Stimulated activated CD8-positive, alpha-beta memory T cell treated with anti-CD3 and anti-CD28 coated beads, Interleukin-7, amount 100 ng/mL, for 24 hours (primary cell): ENCODE data around the gene HBA2.
"Not testable (repeated sequence)": the region's sequence is repeated elsewhere in the genome, so short reads cannot be mapped to it uniquely, and the experiment has no call there.

ENCODE experiments used
- DNase-seq: peaks from one replicate; pipeline ENCODE4 v3.0.0-alpha.2; 2020; ENCODE audit warnings: low read depth

The HBA2 gene

GRCh38 chr16:155031-155398 lies 17.7 kb upstream of the HBA2 start:
- DNase-seq, result no peak

GRCh38 chr16:159136-159849 lies 13.4 kb upstream of the HBA2 start:
- no peak for DNase-seq

- DNase-seq, result not testable (repeated sequence)
These were observed 12.4 kb upstream of the HBA2 start for GRCh38 chr16:160242-160641.

- DNase-seq, result no peak
These were observed 11.9 kb upstream of the HBA2 start for GRCh38 chr16:160691-161190.

GRCh38 chr16:162271-162991 lies 10.2 kb upstream of the HBA2 start:
- no peak for DNase-seq

GRCh38 chr16:163139-163538 lies 9.5 kb upstream of the HBA2 start:
- not testable (repeated sequence) for DNase-seq

- DNase-seq, result not testable (repeated sequence)
These were observed 9.0 kb upstream of the HBA2 start for GRCh38 chr16:163696-164095.

GRCh38 chr16:164134-164823 lies 8.4 kb upstream of the HBA2 start:
- DNase-seq, result not testable (repeated sequence)

GRCh38 chr16:164827-165538 lies 7.7 kb upstream of the HBA2 start:
- DNase-seq, result no peak

- no peak for DNase-seq
These were observed 6.9 kb upstream of the HBA2 start, which contains the start of gene HBM for GRCh38 chr16:165539-166374. Gene HBM (plus strand): TSS chr16:165978. CDS start chr16:165998, 20 bp downstream.

GRCh38 chr16:166375-167121 lies 6.1 kb upstream of the HBA2 start:
- no peak for DNase-seq

GRCh38 chr16:167122-167690 lies 5.5 kb upstream of the HBA2 start:
- DNase-seq, result no peak

- no peak for DNase-seq
These were observed 4.3 kb upstream of the HBA2 start for GRCh38 chr16:168424-168823.

- DNase-seq, result no peak
These were observed 3.7 kb upstream of the HBA2 start for GRCh38 chr16:169014-169413.

GRCh38 chr16:170088-170507 lies 2.6 kb upstream of the HBA2 start:
- DNase-seq, result not testable (repeated sequence)

GRCh38 chr16:170788-171187 lies 1.9 kb upstream of the HBA2 start:
- DNase-seq, result no peak

- DNase-seq, result not testable (repeated sequence)
These were observed 657 bp downstream of the HBA2 start for GRCh38 chr16:173211-173854.

- DNase-seq, result not testable (repeated sequence)
These were observed 1.5 kb downstream of the HBA2 start for GRCh38 chr16:173928-174769.
